ENCODE measurements around the gene BLVRA.
"Not testable (repeated sequence)": the region's sequence is repeated elsewhere in the genome, so short reads cannot be mapped to it uniquely, and the experiment has no call there.

BLVRA gene, protein sequence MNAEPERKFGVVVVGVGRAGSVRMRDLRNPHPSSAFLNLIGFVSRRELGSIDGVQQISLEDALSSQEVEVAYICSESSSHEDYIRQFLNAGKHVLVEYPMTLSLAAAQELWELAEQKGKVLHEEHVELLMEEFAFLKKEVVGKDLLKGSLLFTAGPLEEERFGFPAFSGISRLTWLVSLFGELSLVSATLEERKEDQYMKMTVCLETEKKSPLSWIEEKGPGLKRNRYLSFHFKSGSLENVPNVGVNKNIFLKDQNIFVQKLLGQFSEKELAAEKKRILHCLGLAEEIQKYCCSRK

DNA sequence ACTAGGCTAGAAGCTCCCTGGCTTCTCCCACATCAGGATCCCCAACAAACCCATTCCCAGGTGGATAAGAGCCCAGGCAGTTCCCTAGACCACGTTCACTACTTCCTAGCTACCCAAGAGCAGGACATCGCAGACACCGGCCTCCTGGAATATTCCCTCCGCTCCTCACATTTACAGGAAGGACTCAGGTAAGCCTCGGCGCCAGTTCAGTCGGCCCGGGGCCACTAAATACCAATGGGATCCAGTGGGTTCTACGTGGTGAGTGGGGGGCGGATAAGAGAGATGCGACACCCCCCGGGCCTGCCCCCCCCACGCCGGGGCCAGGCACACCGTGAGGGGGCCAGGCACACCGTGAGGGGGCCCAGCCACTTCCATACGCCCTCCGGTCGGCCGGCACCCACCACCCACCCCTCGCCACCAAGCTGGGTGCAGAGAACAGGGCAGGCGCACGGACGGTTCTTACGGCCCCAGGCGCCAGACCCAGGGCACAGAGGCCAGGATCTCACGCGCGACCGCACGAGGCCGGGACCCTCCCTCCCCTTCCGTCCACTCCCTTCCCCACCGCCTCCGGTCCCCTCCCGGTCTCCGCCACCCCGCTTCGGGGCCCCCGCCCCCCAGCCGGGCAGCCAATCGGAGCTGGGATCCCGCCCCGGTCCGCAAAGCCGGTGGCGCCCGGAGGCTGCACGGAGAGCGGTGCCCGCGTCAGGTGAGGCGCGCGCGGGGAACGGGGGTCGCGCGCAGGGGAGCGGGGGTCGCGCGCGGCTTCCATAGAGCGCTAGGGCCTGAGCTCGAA, at the start of gene BLVRA:
TSS of gene BLVRA (plus strand) at position 652 of the 793 bp plus-strand sequence. CDS start 12,479 bp downstream, outside the sequence.
- peak; percentile 78 for DNase-seq

DNA sequence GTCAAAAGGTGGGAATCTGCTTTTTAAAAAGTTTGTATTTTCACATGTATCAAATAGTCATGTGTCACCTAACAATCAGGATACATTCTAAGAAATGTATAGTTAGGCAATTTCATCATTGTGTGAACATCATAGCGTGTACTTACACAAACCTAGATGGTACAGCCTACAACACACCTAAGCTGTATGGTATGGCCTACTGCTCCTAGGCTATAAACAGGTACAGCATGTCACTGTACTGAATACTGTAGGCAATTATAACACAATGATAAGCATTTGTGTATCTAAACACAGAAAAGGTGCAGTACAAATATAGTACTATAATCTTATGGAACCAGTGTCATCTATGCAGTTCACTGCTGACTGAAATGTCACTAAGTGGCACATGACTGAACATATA, 47.0 kb upstream of the BLVRA start:
- no peak for DNase-seq

DNA sequence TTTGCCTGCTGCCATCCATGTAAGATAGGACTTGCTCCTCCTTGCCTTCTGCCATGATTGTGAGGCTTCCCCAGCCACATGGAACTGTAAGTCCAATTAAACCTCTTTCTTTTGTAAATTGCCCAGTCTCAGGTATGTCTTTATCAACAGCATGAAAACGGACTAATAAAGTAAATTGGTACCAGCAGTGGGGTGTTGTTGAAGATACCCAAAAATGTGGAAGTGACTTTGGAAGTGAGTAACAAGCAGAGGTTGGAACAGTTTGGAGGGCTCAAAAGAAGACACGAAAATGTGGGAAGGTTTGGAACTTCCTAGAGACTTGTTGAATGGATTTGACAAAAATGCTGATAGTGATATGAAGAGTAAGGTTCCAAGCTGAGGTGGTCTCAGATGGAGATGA, 42.5 kb upstream of the BLVRA start:
- DNase-seq, result not testable (repeated sequence)

GRCh38 chr7:43716598-43716997, 41.9 kb upstream of the BLVRA start:
- no peak for DNase-seq

DNA sequence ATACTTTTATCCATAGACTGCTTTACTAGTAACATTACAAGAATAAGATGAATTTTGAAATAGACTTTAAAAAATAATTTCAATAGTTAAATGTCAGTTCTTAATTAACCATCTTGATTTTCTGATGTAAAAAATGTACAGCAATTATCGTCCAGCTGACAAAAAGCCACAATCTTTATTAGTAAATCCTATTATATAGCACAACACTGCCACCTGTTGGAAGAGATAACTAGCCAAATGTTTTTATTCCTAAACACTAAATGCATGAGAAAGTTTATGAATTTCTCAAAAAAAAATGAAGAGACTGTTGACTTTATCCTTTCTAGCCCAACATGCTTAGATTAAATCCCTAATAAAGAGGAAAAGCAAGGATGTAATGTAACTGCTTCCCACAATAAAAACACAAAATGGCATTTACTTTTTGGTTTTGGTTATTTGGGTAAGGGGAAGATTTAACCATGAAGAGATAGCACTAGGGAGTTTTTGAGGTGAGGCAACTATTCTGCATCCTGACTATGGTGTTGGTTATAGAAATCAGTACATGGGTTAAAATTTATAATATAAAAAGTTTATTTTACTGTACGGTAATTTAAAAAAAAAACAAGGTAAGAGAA, 37.2 kb upstream of the BLVRA start:
- DNase-seq, result peak; percentile 24

DNA sequence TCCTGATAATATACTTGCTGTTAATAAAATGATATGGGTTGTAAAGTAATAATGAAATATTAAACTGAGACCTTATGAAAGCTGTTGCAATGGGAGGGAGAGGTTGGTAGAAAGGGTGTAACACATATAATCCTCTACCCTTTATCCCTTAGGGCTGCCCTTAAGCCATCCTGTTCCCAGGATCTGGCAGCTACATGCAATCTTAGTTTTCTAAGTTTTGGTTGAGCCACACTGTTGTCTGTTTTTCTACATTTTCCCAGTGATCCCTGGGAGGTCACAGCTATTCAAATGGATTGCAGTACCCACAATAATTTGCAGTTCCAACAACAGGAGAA, 35.5 kb upstream of the BLVRA start:
- no peak for DNase-seq

- no peak for DNase-seq
Measured at GRCh38 chr7:43725251-43725650, 33.2 kb upstream of the BLVRA start.

DNA sequence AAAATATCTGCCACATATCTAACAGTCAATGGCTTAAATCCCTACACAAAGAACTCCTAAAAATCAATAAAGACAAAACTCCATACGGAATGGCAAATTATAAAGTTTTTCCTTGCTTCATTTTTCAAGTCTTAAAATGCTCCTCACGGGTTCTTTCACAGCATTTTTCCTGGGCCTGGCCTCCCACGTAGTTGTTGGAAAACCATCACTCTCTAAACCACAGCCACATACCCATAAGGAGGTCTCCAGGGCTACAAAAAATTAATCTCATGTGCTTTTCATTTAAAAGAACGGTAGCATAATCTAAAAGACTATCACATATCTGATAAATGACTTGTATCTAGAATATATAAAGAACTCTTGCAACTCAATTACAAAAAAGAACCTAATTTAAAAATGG, 32.0 kb upstream of the BLVRA start:
- DNase-seq, result no peak

GRCh38 chr7:43727003-43727402, 31.5 kb upstream of the BLVRA start:
- no peak for DNase-seq

DNA sequence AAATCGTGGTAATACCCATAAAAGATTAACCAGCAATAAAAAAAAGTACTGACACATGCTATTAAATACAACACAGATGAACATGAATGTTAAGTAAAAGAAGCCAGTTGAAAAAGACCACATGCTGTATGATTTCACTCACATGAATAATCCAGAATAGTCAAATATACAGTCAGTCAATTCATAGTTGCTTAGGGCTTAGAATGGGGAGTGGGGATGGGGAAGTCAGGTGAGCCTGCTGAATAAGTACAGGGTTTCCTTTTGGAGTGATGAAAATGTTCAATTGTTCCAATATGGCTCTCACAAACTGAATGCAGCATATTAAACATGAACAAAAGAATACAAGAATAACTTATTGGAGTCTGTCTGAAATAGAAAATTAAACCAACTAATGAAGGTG, 31.0 kb upstream of the BLVRA start:
- DNase-seq, result no peak

GRCh38 chr7:43729214-43729923, 29.1 kb upstream of the BLVRA start, which contains the start of gene COA1:
Gene COA1, minus strand, starts transcription at chr7:43729523. Its CDS starts 80,909 bp downstream, at chr7:43648614.
- peak; percentile 86 for DNase-seq

- no peak for DNase-seq
Measured at GRCh38 chr7:43729924-43730248, 28.6 kb upstream of the BLVRA start.

DNA sequence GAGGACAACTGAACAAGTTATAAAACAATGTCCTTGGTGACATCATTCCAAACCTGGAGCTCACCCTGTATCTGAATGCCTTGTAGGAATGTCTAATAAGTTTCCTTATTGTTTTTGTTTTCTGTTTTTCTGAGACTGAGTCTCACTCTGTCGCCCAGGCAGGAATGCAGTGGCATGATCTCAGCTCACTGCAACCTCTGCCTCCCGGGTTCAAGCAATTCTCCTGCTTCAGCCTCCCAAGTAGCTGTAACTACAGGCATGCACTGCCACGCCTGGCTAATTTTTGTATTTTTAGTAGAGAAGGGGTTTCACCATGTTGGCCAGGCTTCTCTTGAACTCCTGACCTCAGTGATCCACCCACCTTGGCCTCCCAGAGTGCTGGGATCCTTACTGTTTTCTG, 27.0 kb upstream of the BLVRA start:
- not testable (repeated sequence) for DNase-seq

- not testable (repeated sequence) for DNase-seq
Measured at GRCh38 chr7:43734575-43735332, 23.7 kb upstream of the BLVRA start.

DNA sequence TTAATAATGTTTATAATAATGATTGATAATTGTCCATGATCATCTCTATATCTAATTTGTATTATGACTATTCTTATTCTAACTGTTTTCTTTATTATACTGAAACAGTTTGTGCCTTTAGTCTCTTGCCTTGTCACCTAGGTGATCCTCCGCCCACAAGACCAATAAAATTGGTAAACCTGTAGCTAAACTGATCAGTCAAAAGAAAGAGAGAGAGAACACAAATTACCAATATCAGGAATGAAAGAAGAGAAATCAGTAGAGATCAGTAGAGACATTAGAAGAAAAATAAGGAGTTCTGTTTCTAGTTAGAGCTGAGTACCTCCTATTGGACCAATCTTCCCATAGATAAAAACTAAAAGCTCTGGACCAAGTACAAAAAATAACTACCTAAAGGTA, 23.1 kb upstream of the BLVRA start:
- DNase-seq, result no peak

- no peak for DNase-seq
Measured at GRCh38 chr7:43735802-43736603, 22.5 kb upstream of the BLVRA start.

DNA sequence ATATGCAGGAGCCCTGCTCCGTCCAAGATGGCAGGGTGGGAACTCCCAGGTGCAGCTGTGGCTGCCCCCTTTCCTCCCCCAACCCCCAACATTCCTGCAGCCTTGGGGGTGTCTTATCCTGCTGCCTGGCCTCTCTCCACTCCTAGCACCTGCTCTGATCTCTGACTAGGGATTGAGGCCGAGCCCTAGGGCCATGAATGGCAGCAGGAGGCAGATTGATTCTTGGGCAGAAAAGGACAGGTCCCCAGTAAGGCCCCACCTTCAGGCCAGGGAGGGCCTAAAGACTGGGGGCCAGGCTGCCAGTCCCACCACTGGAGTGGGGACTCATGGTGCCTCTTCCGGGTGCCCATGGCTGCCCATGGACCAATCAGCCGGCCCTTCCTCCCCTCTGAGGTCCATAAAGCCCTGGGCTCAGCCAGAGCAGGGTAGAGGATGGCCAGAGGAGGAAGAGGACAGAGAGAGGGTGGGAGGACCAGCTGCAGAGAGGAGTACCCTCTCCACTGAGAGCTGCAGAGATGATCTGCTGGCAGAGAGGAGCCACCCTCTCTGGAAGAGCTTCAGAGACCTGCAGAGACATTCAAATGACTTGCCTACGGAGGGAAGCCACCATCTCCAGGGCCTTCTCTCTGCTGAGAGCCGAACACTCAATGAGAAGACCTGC, 20.9 kb upstream of the BLVRA start:
- DNase-seq, result no peak

DNA sequence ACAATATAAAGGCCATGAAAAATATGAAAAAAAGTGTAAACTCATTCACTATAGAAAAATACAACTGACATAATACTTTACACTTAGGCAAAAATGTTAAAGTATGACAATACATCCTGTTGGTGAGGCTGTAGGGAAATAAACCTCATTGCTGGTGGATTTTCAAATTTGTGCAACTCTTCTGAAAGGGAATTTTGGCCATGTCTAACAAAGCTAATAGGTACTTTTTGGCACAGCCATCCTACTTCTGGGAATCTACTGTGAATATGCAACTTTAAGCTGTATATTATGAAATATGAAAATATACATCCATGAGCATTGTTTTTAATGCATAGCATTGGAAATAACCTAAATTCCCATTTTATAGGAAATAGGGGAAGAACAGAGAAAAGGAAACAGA, 15.8 kb upstream of the BLVRA start:
- no peak for DNase-seq

DNA sequence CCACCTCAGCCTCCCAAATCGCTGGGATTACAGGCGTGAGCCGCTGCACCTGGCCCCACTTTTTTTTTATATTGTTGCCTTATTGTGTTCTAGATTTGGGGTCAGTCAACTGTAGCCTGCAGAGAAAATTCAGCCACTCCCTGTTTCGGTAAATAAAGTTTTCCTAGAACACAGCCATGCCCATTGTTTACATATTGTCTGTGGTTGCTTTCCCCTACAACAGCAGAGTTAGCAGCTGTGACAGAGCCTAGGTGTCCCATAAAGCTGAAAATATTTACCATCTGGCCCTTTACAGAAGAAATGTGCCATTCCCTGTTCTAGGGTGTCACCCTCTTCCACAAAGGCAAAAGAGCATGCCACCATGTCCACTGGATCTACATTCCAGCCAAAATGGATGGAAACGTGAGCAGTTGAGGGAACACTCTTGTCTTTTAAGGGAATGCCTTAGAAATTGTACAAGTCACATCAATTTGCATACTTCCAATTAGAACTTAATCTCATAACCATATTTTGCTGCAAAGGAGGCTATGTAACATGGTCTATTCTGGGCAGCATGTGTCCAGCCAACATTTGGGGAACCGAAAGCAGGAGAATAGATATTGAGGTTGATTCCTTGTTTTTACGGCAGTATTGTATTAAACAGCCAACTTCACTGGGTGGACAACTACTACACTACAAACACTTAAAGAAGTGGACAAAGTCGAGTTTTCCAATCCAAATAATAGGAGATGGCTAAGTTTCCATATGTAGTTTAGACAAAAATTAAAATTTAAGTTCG, 11.0 kb upstream of the BLVRA start:
- DNase-seq, result no peak

DNA sequence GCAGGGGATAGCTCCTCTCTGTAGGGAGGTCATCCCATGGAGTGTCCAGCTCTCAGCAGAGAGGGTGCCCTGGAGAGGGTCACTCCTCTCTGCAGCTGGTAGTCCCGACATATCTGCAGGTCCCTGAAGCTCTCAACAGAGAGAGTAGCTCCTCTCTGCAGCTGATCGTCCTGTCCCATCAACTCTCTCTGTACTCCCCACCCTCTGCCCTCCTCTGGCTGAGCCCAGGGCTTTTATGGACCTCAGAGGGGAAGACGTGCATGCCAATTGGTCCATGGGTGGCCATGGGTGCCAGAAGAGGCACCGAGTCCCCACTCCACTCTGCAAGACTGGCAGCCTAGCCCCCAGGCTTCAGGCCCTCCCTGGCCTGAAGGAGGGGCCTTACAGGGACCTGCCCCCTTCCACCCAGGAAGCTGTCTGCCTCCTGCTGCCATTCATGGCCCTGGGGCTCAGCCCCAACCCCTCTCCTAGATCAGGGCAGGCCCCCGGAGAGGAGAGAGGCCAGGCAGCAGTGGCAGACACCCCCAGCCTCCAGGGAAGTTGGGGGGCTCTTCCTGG, 9.0 kb upstream of the BLVRA start:
- DNase-seq, result no peak
